HCT116 (cell line): Measurements from ENCODE around the gene C20orf204. TPM values are rescaled to one million over a fixed set of nuclear protein-coding genes. Genes with fewer than 3 reads are reported as not detected.

ENCODE experiments used
- ATAC-seq: fragments of 200-7000 bp; cut with Tn5 transposase; 2 replicates; pipeline ENCODE4 v1.9.1; 2020; ENCODE audit warnings: mild to moderate bottlenecking, moderate library complexity
- BruUV-seq: library from RNA; stranded (reverse); fragments of 400-500 nt; replicated peaks from 2 replicates; lab custom pipeline; 2021; lab: Mats Ljungman, UMichigan
- CTCF ChIA-PET: fragments of 300-600 bp; sonication (Branson Sonifier 250); formaldehyde crosslinking; loops from one replicate; lab custom pipeline; 2021; ENCODE audit warnings: antibody characterized with exemption; lab: Charles Lee
- POLR2A ChIA-PET: fragments of 300-600, 350-600 bp; sonication (Branson Sonifier 250); formaldehyde crosslinking; loops from one replicate; lab custom pipeline; 2021; ENCODE audit warnings: antibody characterized with exemption; lab: Charles Lee
- RAD21 ChIA-PET, 2 experiments: fragments of 300-600 bp; sonication (Branson Sonifier 250); formaldehyde crosslinking; loops; one replicate each; lab custom pipeline; 2023; ENCODE audit warnings: low total read pairs in 2 of 2; ENCODE audit not compliant: uncharacterized antibody in 2 of 2, unreplicated experiment in 2 of 2, low non-redundant PET in 1 of 2; lab: Charles Lee
- DNase-seq: peaks from one replicate; pipeline ENCODE4 v3.0.0-alpha.2; 2010; ENCODE audit warnings: low read depth, low spot score
- H2AFZ ChIP-seq: fragments of 200-600 bp; shearing (Covaris generic), sonication (generic); 2 replicates; pipeline ENCODE4 v1.6.1; 2017; ENCODE audit warnings: low read depth, mixed run types, mixed read lengths, antibody characterized with exemption, low read length; ENCODE audit not compliant: poor library complexity, severe bottlenecking
- H3K27ac ChIP-seq: 2 replicates; pipeline ENCODE4 v1.5.1; 2012; ENCODE audit warnings: low read depth, low read length
- H3K27me3 ChIP-seq: fragments of 200-600 bp; sonication (generic); 2 replicates; pipeline ENCODE4 v1.6.1; 2016; ENCODE audit warnings: mixed run types, low read length, mixed read lengths; ENCODE audit not compliant: insufficient read depth
- H3K36me3 ChIP-seq, 2 experiments: fragments of 200-500 bp in 1 of 2; fragments of 200-600 bp in 1 of 2; sonication (Bioruptor generic) in 1 of 2; sonication (generic) in 1 of 2; 2 replicates each; pipeline versions ENCODE4 v1.5.1 to v1.6.1; 2014 to 2016; ENCODE audit warnings: low read length in 2 of 2, inconsistent platforms in 1 of 2, mixed read lengths in 1 of 2, mixed run types in 1 of 2; ENCODE audit not compliant: insufficient read depth in 2 of 2, control insufficient read depth in 1 of 2
- H3K4me1 ChIP-seq, 2 experiments: fragments of 200-600 bp in 1 of 2; sonication (generic) in 1 of 2; 2 replicates each; pipeline versions ENCODE4 v1.5.1 to v1.6.1; 2012 to 2017; ENCODE audit warnings: low read length in 2 of 2, inconsistent platforms in 1 of 2, mild to moderate bottlenecking in 1 of 2, mixed read lengths in 1 of 2, mixed run types in 1 of 2, moderate library complexity in 1 of 2; ENCODE audit not compliant: insufficient read depth in 2 of 2, control insufficient read depth in 1 of 2
- H3K4me2 ChIP-seq: fragments of 200-600 bp; sonication (generic); 2 replicates; pipeline ENCODE4 v1.6.1; 2017; ENCODE audit warnings: mixed run types, low read length, mixed read lengths
- H3K4me3 ChIP-seq, 2 experiments: fragments of 200-600 bp in 1 of 2; sonication (generic) in 1 of 2; replicated peaks in 1 of 2; 2 replicates each; pipeline ENCODE4 v1.5.1; 2011 to 2016; ENCODE audit warnings: low read length in 2 of 2, control low read depth in 1 of 2, low read depth in 1 of 2, mild to moderate bottlenecking in 1 of 2, mixed read lengths in 1 of 2, mixed run types in 1 of 2
- H3K79me2 ChIP-seq: fragments of 200-600 bp; sonication (generic); 2 replicates; pipeline ENCODE4 v1.6.1; 2017; ENCODE audit warnings: mild to moderate bottlenecking, mixed run types, low read length, moderate library complexity, mixed read lengths; ENCODE audit not compliant: insufficient read depth
- H3K9ac ChIP-seq: fragments of 200-600 bp; sonication (generic); 2 replicates; pipeline ENCODE4 v1.6.1; 2016; ENCODE audit warnings: low read length, mixed read lengths
- H3K9me2 ChIP-seq: fragments of 200-600 bp; sonication (generic), shearing (Covaris generic); 2 replicates; pipeline ENCODE4 v1.6.1; 2017; ENCODE audit warnings: mixed run types, mild to moderate bottlenecking, moderate library complexity; ENCODE audit not compliant: insufficient read depth
- H3K9me3 ChIP-seq, 2 experiments: fragments of 200-500 bp in 1 of 2; fragments of 200-600 bp in 1 of 2; sonication (Bioruptor generic) in 1 of 2; sonication (generic) in 1 of 2; 2 replicates each; pipeline ENCODE4 v1.6.1; 2014 to 2017; ENCODE audit warnings: low read length in 2 of 2, mixed read lengths in 2 of 2, inconsistent platforms in 1 of 2, low read depth in 1 of 2, mild to moderate bottlenecking in 1 of 2, mixed run types in 1 of 2, moderate library complexity in 1 of 2; ENCODE audit not compliant: control insufficient read depth in 1 of 2, insufficient read depth in 1 of 2
- H4K20me1 ChIP-seq: fragments of 200-600 bp; sonication (generic), shearing (Covaris generic); 2 replicates; pipeline ENCODE4 v1.6.1; 2017; ENCODE audit warnings: mixed run types, mild to moderate bottlenecking, moderate library complexity; ENCODE audit not compliant: insufficient read depth
- CBX3 ChIP-seq: IDR thresholded peaks from 2 replicates; pipeline ENCODE4 v1.6.1; 2012; ENCODE audit warnings: low read depth
- CEBPB ChIP-seq: IDR thresholded peaks from 2 replicates; pipeline ENCODE4 v1.6.1; 2012; ENCODE audit warnings: low read depth
- EGR1 ChIP-seq: IDR thresholded peaks from 2 replicates; pipeline ENCODE4 v1.6.1; 2012; ENCODE audit warnings: low read depth
- ELF1 ChIP-seq: IDR thresholded peaks from 2 replicates; pipeline ENCODE4 v1.6.1; 2012; ENCODE audit warnings: low read depth, borderline replicate concordance
- EZH2 ChIP-seq: fragments of 200-600 bp; sonication (generic); IDR thresholded peaks from 2 replicates; pipeline ENCODE4 v1.6.1; 2017; ENCODE audit warnings: antibody characterized with exemption, mixed run types
- EZH2phosphoT487 ChIP-seq: fragments of 200-600 bp; IDR thresholded peaks from 2 replicates; pipeline ENCODE4 v1.6.1; 2018; ENCODE audit warnings: antibody characterized with exemption, borderline replicate concordance
- JUND ChIP-seq: IDR thresholded peaks from 2 replicates; pipeline ENCODE4 v1.6.1; 2012
- POLR2AphosphoS5 ChIP-seq: IDR thresholded peaks from 2 replicates; pipeline ENCODE4 v1.6.1; 2011; ENCODE audit warnings: mild to moderate bottlenecking, low read depth, low read length, moderate library complexity
- RAD21 ChIP-seq: IDR thresholded peaks from 2 replicates; pipeline ENCODE4 v1.6.1; 2012; ENCODE audit warnings: low read depth, mild to moderate bottlenecking
- SIN3A ChIP-seq: IDR thresholded peaks from 2 replicates; pipeline ENCODE4 v1.6.1; 2012; ENCODE audit warnings: low read depth
- SRF ChIP-seq: IDR thresholded peaks from 2 replicates; pipeline ENCODE4 v1.6.1; 2012; ENCODE audit warnings: low read depth
- TCF7L2 ChIP-seq: IDR thresholded peaks from 2 replicates; pipeline ENCODE4 v1.7.0; 2011; ENCODE audit warnings: borderline replicate concordance, inconsistent platforms; ENCODE audit not compliant: insufficient read depth, insufficient read length; ENCODE audit errors: extremely low read depth
- YY1 ChIP-seq: IDR thresholded peaks from 2 replicates; pipeline ENCODE4 v1.6.1; 2011; ENCODE audit warnings: low read length, low read depth, moderate library complexity, mild to moderate bottlenecking; ENCODE audit not compliant: insufficient replicate concordance; ENCODE audit errors: extremely low read depth
- intact Hi-C: fragments of 100-400 bp; cut with micrococcal nuclease; formaldehyde crosslinking; loops from 2 replicates; pipeline ENCODE4 v1.10.0; 2022
- total RNA-seq: library from RNA; stranded (reverse); gene quantifications from one replicate; pipeline ENCODE4 v1.2.1, GENCODE V29; 2021; ENCODE audit not compliant: unreplicated experiment
- TF ChIP-seq, protein P1 (sequence below): IDR thresholded peaks from 2 replicates; pipeline ENCODE4 v1.6.1; 2011; ENCODE audit warnings: mild to moderate bottlenecking, low read length, moderate library complexity; ENCODE audit not compliant: insufficient replicate concordance; ENCODE audit errors: extremely low read depth
- TF ChIP-seq, protein P2 (sequence below), 3 experiments: fragments of 200-600 bp in 1 of 3; sonication (generic) in 1 of 3; IDR thresholded peaks in 2 of 3; conservative IDR thresholded peaks in 1 of 3; 2 replicates each; pipeline ENCODE4 v1.5.1; 2012 to 2017; ENCODE audit warnings: low read depth in 2 of 3, low read length in 2 of 3, antibody characterized with exemption in 1 of 3, borderline replicate concordance in 1 of 3, control low read depth in 1 of 3, mild to moderate bottlenecking in 1 of 3, mixed read lengths in 1 of 3, mixed run types in 1 of 3, moderate library complexity in 1 of 3; ENCODE audit not compliant: insufficient read depth in 1 of 3
- TF ChIP-seq, protein P3 (sequence below): IDR thresholded peaks from 2 replicates; pipeline ENCODE4 v1.6.1; 2012; ENCODE audit warnings: low read depth
- TF ChIP-seq, protein P4 (sequence below): IDR thresholded peaks from 2 replicates; pipeline ENCODE4 v1.6.1; 2012

C20orf204 gene
- total RNA-seq, 1 experiment from 2014 or later: 2.5 TPM

DNA sequence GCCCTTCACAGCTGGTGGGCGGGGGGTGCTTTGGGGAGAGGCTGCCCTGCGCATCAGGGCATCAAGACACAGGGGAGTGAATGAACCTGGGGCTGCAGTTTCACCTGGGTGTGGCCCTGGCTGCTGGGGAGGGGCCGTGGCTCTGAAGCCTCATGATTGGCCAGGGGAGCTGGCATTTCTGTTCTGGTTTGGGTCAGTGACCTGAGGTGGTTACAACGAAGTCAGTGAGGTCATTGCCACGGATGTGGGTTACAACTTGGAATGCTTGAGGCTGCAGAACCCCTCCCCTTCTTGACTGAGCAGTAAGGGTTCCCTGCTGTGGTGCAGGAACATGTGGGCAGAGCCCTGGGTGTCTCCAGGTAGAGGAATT lies 30.0 kb downstream of the C20orf204 start:
- CTCF ChIA-PET: interaction anchor here (1.1 kb wide), 1 partner anchor 27 kb away, joined by 4 read pairs; no protein-coding TSS in a partner anchor
- Histone ChIP-seq H3K4me2 (peak overlapping the region; percentile 61), H3K27ac (peak overlapping the region; percentile 35; the same call in 1 of the 2 replicates), H3K4me1 (peaks cover 42 to 54% of the 10 kb centered on the region in 2 experiments), H3K27me3 (no peaks in the 10 kb centered on the region), H4K20me1 (no peaks in the 10 kb centered on the region), H3K4me3 (no peak overlapping the region), H2AFZ (no peak overlapping the region), H3K79me2 (no peaks in the 10 kb centered on the region), H3K9me3 (no peaks in the 10 kb centered on the region), H3K9me2 (no peaks in the 10 kb centered on the region), H3K9ac (no peak overlapping the region), H3K36me3 (no peaks in the 10 kb centered on the region)
- POLR2A ChIA-PET: interaction anchor here (1.4 kb wide), 1 partner anchor 27 kb away, joined by 3 read pairs; no protein-coding TSS in a partner anchor
- intact Hi-C loops: no loop called here
- DNase-seq (peak; percentile 62), ATAC-seq (peak; percentile 54)
- no TSS peak for BruUV-seq
- no peak for TF ChIP-seq EZH2
- TF ChIP-seq ELF1: no peak
- TF ChIP-seq, protein P1, sequence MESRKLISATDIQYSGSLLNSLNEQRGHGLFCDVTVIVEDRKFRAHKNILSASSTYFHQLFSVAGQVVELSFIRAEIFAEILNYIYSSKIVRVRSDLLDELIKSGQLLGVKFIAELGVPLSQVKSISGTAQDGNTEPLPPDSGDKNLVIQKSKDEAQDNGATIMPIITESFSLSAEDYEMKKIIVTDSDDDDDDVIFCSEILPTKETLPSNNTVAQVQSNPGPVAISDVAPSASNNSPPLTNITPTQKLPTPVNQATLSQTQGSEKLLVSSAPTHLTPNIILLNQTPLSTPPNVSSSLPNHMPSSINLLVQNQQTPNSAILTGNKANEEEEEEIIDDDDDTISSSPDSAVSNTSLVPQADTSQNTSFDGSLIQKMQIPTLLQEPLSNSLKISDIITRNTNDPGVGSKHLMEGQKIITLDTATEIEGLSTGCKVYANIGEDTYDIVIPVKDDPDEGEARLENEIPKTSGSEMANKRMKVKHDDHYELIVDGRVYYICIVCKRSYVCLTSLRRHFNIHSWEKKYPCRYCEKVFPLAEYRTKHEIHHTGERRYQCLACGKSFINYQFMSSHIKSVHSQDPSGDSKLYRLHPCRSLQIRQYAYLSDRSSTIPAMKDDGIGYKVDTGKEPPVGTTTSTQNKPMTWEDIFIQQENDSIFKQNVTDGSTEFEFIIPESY: no peak
- TF ChIP-seq SRF: no peak
- TF ChIP-seq CEBPB: no peak
- no peak for TF ChIP-seq SIN3A
- TF ChIP-seq POLR2AphosphoS5: no peak
- no peak for TF ChIP-seq TCF7L2
- TF ChIP-seq YY1: no peak
- TF ChIP-seq, protein P2, sequence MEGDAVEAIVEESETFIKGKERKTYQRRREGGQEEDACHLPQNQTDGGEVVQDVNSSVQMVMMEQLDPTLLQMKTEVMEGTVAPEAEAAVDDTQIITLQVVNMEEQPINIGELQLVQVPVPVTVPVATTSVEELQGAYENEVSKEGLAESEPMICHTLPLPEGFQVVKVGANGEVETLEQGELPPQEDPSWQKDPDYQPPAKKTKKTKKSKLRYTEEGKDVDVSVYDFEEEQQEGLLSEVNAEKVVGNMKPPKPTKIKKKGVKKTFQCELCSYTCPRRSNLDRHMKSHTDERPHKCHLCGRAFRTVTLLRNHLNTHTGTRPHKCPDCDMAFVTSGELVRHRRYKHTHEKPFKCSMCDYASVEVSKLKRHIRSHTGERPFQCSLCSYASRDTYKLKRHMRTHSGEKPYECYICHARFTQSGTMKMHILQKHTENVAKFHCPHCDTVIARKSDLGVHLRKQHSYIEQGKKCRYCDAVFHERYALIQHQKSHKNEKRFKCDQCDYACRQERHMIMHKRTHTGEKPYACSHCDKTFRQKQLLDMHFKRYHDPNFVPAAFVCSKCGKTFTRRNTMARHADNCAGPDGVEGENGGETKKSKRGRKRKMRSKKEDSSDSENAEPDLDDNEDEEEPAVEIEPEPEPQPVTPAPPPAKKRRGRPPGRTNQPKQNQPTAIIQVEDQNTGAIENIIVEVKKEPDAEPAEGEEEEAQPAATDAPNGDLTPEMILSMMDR (IDR thresholded peaks at IDR 0.05 in 2 of 3, conservative IDR thresholded peaks at IDR 0.05 in 1 of 3; ENCODE audit: borderline replicate concordance in 1 of 3, insufficient read depth in 1 of 3, low read depth in 2 of 3, low read length in 2 of 3): no peak
- no peak for TF ChIP-seq EZH2phosphoT487
- no peak for TF ChIP-seq JUND
- TF ChIP-seq, protein P3, sequence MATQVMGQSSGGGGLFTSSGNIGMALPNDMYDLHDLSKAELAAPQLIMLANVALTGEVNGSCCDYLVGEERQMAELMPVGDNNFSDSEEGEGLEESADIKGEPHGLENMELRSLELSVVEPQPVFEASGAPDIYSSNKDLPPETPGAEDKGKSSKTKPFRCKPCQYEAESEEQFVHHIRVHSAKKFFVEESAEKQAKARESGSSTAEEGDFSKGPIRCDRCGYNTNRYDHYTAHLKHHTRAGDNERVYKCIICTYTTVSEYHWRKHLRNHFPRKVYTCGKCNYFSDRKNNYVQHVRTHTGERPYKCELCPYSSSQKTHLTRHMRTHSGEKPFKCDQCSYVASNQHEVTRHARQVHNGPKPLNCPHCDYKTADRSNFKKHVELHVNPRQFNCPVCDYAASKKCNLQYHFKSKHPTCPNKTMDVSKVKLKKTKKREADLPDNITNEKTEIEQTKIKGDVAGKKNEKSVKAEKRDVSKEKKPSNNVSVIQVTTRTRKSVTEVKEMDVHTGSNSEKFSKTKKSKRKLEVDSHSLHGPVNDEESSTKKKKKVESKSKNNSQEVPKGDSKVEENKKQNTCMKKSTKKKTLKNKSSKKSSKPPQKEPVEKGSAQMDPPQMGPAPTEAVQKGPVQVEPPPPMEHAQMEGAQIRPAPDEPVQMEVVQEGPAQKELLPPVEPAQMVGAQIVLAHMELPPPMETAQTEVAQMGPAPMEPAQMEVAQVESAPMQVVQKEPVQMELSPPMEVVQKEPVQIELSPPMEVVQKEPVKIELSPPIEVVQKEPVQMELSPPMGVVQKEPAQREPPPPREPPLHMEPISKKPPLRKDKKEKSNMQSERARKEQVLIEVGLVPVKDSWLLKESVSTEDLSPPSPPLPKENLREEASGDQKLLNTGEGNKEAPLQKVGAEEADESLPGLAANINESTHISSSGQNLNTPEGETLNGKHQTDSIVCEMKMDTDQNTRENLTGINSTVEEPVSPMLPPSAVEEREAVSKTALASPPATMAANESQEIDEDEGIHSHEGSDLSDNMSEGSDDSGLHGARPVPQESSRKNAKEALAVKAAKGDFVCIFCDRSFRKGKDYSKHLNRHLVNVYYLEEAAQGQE: no peak
- TF ChIP-seq, protein P4, sequence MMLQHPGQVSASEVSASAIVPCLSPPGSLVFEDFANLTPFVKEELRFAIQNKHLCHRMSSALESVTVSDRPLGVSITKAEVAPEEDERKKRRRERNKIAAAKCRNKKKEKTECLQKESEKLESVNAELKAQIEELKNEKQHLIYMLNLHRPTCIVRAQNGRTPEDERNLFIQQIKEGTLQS: no peak
- TF ChIP-seq EGR1: no peak
- TF ChIP-seq RAD21: no peak
- TF ChIP-seq CBX3: no peak
- RAD21 ChIA-PET: interaction anchor here in 1 of 2 experiments (0.8 kb wide), 1 partner anchor 27 kb away, joined by 3 read pairs; no protein-coding TSS in a partner anchor
